Measurements from ENCODE around the gene ANK3.

DNA sequence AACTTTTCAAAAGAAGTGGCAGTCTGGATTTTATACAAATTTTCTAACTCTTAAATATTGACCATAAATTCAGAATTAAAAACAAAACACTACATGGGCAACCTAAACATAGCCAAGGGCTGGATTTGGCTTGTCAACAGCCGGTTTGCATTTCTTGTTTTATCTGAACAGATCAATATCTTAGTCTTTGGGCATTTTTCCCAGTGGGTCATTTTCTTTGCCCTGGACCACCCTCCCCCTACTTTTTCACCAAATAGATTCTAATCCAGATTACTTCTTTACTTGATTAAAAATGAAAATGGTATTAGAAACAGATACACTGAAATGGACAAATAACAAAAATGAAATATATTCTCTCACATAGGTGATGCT lies 189.0 kb downstream of the ANK3 start:
- TF ChIP-seq, protein P1, sequence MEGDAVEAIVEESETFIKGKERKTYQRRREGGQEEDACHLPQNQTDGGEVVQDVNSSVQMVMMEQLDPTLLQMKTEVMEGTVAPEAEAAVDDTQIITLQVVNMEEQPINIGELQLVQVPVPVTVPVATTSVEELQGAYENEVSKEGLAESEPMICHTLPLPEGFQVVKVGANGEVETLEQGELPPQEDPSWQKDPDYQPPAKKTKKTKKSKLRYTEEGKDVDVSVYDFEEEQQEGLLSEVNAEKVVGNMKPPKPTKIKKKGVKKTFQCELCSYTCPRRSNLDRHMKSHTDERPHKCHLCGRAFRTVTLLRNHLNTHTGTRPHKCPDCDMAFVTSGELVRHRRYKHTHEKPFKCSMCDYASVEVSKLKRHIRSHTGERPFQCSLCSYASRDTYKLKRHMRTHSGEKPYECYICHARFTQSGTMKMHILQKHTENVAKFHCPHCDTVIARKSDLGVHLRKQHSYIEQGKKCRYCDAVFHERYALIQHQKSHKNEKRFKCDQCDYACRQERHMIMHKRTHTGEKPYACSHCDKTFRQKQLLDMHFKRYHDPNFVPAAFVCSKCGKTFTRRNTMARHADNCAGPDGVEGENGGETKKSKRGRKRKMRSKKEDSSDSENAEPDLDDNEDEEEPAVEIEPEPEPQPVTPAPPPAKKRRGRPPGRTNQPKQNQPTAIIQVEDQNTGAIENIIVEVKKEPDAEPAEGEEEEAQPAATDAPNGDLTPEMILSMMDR (IDR thresholded peaks at IDR 0.05; ENCODE audit: poor library complexity, severe bottlenecking): no peak
- TF ChIP-seq EZH2 (IDR thresholded peaks at IDR 0.05; ENCODE audit: borderline replicate concordance, insufficient read depth, low read length, poor library complexity, severe bottlenecking) (no peak), POLR2AphosphoS5 (IDR thresholded peaks at IDR 0.05) (no peak), EP300 (conservative IDR thresholded peaks at IDR 0.05; ENCODE audit: poor library complexity, severe bottlenecking) (no peak), RAD21 (conservative IDR thresholded peaks at IDR 0.05) (no peak)
